NCI-H1105 (cell line): Measurements from ENCODE around the gene CLEC4E.
"Not testable (repeated sequence)": the region's sequence is repeated elsewhere in the genome, so short reads cannot be mapped to it uniquely, and the experiment has no call there.

ENCODE experiments used
- DNase-seq: peaks from one replicate; lab custom pipeline; 2025; lab: John Stamatoyannopoulos, UW

Gene CLEC4E

GRCh38 chr12:8537820-8538219 is 2.9 kb downstream of the CLEC4E start:
- not testable (repeated sequence) for DNase-seq

GRCh38 chr12:8532045-8532444 is 8.7 kb downstream of the CLEC4E start:
- DNase-seq: no peak

- DNase-seq: no peak
These were observed 13.2 kb downstream of the CLEC4E start for GRCh38 chr12:8527250-8528130.

GRCh38 chr12:8519171-8519570 is 21.5 kb downstream of the CLEC4E start:
- no peak for DNase-seq

- DNase-seq: no peak
These were observed 22.7 kb downstream of the CLEC4E start for GRCh38 chr12:8517971-8518370.

- no peak for DNase-seq
These were observed 27.4 kb downstream of the CLEC4E start, which contains the start of gene CLEC4D for GRCh38 chr12:8513256-8513655. Gene CLEC4D (plus strand): TSS chr12:8513503. CDS start chr12:8513733, 230 bp downstream.

GRCh38 chr12:8508910-8509841 is 31.5 kb downstream of the CLEC4E start:
- no peak for DNase-seq

GRCh38 chr12:8508223-8508622 is 32.5 kb downstream of the CLEC4E start:
- DNase-seq: no peak

GRCh38 chr12:8507596-8507995 is 33.1 kb downstream of the CLEC4E start:
- DNase-seq: no peak

- DNase-seq: no peak
These were observed 36.4 kb downstream of the CLEC4E start for GRCh38 chr12:8504351-8504750.

- DNase-seq: no peak
These were observed 39.0 kb downstream of the CLEC4E start for GRCh38 chr12:8501720-8502119.

- DNase-seq: no peak
These were observed 41.1 kb downstream of the CLEC4E start for GRCh38 chr12:8499616-8500015.

- not testable (repeated sequence) for DNase-seq
These were observed 44.6 kb downstream of the CLEC4E start for GRCh38 chr12:8496074-8496473.

- not testable (repeated sequence) for DNase-seq
These were observed 45.0 kb downstream of the CLEC4E start for GRCh38 chr12:8495671-8496070.

GRCh38 chr12:8493084-8493483 is 47.6 kb downstream of the CLEC4E start:
- DNase-seq: no peak

- DNase-seq: no peak
These were observed 48.8 kb downstream of the CLEC4E start for GRCh38 chr12:8491646-8492530.
